Myocyte (in vitro differentiated cells): Measurements from ENCODE around the gene PKN1. TPM values are rescaled to one million over a fixed set of nuclear protein-coding genes. Genes with fewer than 3 reads are reported as not detected.
A peak's percentile ranks its signal among the peaks of the same experiment; 100 is the strongest.

Source experiments
- DNase-seq: peaks from one replicate; pipeline ENCODE4 v3.0.0-alpha.2; 2012; ENCODE audit warnings: low read depth
- total RNA-seq: library from RNA; depleted of rRNA; stranded (reverse); fragments of >200 nt; gene quantifications from 2 replicates; pipeline ENCODE4 v1.2.3, GENCODE V29; 2014

The PKN1 gene
- total RNA-seq, 1 donor from 2014 or later: 94.9 TPM

DNA sequence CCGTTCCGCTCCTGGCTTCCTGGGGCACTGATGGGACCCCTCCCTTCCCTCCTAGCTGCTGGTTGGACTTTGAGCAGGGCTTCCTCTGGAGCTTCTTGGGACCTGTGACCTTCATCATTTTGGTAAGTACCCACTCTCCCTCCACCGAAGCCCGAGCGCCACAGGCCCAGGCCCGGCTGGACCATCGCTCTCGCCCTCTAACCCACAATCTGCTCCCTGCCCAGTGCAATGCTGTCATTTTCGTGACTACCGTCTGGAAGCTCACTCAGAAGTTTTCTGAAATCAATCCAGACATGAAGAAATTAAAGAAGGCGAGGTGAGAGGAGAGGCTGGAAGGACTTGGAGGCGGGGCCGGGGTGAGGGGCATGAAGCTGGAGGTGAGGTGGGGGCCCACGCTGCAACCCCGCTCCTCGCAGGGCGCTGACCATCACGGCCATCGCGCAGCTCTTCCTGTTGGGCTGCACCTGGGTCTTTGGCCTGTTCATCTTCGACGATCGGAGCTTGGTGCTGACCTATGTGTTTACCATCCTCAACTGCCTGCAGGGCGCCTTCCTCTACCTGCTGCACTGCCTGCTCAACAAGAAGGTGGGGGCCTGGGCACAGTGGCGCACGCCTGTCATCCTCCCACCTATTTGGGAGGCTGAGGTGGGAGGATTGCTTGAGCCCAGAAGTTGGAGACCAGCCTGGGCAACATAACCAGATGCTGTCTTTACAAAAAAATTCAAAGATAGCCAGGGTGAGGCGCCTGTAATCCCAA, 26.3 kb upstream of the PKN1 start:
- no peak for DNase-seq

- no peak for DNase-seq
Observed at GRCh38 chr19:14407605-14408484, 25.3 kb upstream of the PKN1 start.

GRCh38 chr19:14408491-14409145, 24.5 kb upstream of the PKN1 start:
- DNase-seq: no peak

GRCh38 chr19:14409146-14410023, 23.7 kb upstream of the PKN1 start:
- no peak for DNase-seq

DNA sequence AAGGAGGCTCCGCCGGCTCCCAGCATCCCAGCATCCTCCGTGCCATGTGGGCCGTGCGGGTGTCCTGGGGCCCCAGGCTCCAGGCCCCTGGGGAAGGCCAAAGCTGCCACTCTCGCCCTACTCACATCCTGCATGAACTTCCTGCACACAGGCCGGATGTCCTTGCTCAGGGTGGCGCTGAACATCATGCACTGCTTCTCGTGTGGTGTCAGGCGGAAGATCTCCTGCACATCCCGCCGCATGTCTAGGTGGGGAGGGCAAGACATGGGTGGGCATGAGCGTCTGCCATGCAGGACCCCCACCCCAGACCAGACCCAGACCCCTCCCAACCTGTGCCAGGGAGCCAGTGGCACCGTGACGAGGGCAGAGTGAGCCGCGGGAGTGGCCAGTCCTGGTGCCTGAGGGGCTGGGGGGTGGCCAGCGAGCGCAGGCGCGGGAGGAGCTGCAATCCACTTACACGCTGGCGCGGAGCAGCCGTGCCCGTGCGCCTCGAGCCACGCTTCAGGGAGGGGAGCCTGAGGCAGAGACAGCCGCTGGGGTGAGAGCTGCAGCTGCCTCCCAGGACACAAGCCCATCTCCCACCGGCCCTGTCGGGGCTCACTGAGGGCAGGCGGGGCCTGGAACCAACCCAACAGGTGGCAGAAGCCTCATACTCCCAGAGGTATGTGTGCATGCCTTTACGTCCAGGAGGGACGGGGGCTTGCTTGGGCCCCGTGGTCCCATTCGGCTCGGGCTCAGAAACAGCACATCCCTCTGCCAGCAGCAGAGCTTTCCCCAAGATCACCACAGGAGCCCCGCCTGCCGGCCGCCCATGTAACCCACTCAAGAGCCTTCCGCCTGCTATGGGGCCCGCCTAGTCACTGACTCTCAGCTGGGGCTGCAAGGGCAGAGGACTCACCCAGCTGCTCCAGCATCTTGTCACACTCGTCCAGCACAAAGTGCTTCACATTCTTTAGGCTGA, 22.7 kb upstream of the PKN1 start:
- DNase-seq: no peak

DNA sequence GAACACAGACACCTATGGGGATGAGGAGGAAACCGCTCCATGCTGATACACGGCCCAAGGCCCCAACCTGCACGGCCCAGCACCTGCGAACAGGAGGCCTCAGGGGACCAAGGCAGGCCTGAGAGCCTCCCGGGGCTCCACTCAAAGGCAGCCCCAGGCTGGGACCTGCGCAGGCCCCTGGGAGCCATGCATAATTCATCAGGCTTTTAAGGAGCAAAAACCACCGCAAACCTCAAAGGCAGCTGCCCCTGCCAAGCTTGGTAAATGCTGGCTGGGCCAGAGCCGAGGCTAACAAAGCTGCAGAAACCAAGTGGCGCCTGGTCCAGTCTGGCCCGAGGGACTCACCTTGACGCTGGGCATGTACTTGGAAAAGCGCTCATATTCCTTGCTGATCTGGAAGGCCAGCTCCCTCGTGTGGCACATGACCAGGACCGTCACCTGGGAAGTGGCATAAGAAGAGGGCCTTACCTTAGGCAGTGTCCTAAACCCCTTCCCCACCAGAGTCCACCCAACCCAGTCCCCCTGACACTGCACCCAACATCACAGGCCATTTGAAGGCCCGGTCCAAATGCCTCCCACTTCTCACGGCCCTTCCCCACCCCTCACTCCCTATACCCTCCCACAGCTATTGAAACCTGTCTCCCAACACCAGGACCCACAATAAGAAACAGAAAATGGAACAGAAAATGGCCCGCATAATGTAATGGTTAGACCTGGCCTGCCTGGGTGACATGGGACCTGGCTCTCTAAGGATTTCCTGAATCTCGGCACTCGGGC, 21.8 kb upstream of the PKN1 start:
- DNase-seq: no peak

DNA sequence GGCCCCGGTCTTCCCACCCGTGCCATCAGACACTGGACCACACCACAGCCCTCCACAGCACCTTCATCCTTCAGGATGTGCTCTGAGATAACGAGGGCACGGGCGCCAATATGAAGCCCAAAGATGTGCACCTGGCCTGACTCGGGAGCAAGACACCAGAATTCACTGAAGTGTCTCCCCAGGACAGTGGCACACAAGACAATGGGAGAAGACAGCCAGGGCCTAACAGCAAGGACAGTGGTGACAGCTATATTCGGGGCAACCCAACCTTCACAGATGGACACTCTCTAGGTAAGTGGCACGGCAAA, 21.2 kb upstream of the PKN1 start:
- DNase-seq: no peak

- DNase-seq: no peak
Observed at GRCh38 chr19:14412324-14412995, 20.6 kb upstream of the PKN1 start.

DNA sequence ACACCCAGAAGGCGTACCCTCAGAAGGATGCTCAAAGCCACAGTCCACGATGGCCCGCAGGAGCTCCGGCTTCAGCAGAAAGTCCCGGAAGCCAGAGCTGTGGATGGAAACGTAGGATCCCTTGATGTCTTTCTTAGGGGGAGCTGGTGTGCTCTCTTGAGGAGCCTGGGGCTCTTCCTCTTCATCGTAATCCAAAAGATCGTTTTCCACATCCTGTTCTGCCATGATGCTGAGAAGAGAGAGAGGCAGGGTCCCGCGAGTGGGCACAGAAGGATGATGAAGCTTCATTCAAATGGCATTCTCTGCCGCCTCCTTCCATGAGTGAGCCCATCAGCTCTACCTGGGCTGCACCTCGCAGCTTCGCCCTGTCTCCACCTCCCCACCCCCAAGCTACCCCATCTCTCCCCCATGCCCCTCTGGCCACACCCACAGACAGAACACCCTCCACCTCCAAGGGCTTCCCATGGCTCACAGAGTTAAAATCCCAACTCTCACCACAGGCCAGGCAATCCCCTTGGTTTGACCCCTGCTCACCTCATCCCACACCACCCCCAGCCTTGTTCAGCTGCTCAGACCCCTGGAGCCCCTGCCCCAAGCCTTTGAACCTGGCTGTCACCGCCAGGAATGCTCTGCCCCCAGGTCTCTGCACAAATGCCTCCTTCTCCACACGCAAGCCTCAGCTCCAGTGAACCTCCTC, 20.0 kb upstream of the PKN1 start:
- no peak for DNase-seq

DNA sequence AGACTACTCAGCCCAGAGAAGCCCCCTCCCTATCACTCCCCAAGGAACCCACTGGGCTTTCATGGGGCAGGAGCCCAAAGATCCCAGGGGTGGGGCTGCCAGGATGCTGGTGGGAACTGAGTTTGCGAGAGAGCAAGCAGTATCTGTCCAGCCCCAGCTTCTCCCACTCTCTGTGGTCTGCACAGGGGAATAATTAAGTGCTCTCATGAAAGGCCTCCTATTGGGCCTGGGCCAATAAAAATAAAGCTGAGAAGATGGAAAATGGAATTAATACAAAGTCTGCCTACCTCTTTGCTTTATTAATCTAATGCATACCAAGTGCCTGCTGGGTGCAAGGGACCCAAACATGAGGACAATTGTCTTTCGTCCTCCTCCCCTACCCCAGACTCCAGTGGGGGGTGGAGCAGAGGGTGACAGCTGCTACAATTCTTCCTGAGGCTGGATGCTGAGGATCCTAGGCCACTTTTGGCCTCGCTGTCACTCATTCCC, 19.4 kb upstream of the PKN1 start:
- DNase-seq: peak; percentile 46

GRCh38 chr19:14414926-14415690, 18.0 kb upstream of the PKN1 start:
- no peak for DNase-seq

GRCh38 chr19:14416817-14417231, 16.3 kb upstream of the PKN1 start:
- no peak for DNase-seq

DNA sequence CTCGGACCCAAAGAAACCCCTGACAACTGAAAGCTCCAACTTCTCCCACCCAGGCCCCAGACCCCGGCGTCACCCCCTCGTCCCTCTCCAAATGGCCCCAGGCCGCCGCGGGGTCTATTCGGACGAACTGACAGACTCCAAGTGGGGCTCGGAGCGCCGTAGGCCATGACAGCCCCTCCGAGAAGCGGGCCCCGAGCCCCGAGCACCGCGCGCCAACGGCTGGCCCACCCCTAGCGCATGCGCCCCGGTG, 14.3 kb upstream of the PKN1 start:
- no peak for DNase-seq

DNA sequence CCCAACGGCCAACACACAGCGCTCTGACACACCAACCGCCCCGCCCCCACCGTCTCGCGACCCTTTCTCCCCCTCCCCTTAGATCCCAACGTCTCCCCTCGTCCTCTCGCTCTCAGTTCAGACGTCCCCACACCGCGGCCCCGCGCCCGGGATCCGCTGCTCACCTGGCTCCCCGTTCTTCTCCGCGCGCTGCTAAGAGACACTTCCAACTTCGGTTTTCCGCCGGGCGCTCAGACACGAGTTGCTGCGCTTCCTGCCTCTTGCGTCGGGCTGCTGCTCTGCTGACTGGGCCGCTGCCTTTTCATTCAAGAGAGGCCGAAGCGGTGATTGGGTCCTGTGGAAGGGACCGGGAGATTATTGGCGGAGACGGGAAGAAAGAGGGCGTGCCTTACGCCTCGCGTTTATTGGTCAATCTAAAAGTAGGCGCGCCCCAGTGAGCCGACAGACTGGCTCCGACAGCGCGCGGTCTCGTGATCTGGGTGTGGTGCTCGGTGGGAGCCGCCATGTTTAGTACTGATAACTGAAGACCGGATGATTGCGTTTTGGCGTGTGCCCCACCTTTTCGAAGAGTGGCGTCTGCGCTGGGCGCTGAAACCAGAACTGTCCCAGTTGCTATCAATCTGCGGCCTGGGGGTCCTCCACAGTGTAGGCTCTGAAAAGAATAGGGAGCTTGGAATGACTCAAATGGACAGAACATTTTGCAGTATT, 13.8 kb upstream of the PKN1 start, which contains the start of gene DDX39A:
DDX39A (minus strand) TSS at position 236 of the 708 bp plus-strand sequence. CDS start 6,121 bp downstream, outside the sequence.
- DNase-seq: peak; percentile 100

- no peak for DNase-seq
Observed at GRCh38 chr19:14425696-14426138, 7.4 kb upstream of the PKN1 start.

GRCh38 chr19:14427461-14427860, 5.6 kb upstream of the PKN1 start:
- no peak for DNase-seq
